Dedifferentiated amniotic fluid mesenchymal stem cell (primary cell): ENCODE measurements around the gene IMMP2L.

Source experiments
- DNase-seq: peaks from one replicate; pipeline ENCODE4 v3.0.0-alpha.2; 2016; ENCODE audit errors: extremely low spot score

IMMP2L gene

GRCh38 chr7:111031916-111032315, 530.4 kb downstream of the IMMP2L start:
- no peak for DNase-seq

- DNase-seq, result no peak
Measured at GRCh38 chr7:111030336-111030735, 532.0 kb downstream of the IMMP2L start.

- DNase-seq, result no peak
Measured at GRCh38 chr7:111029574-111030251, 532.6 kb downstream of the IMMP2L start.

GRCh38 chr7:111029141-111029572, 533.1 kb downstream of the IMMP2L start:
- no peak for DNase-seq

- DNase-seq, result no peak
Measured at GRCh38 chr7:111027396-111027795, 534.9 kb downstream of the IMMP2L start.

- no peak for DNase-seq
Measured at GRCh38 chr7:111026806-111027205, 535.5 kb downstream of the IMMP2L start.

GRCh38 chr7:111026343-111026742, 535.9 kb downstream of the IMMP2L start:
- DNase-seq, result no peak

- no peak for DNase-seq
Measured at GRCh38 chr7:111025006-111025405, 537.3 kb downstream of the IMMP2L start.

GRCh38 chr7:111018960-111019736, 543.1 kb downstream of the IMMP2L start:
- no peak for DNase-seq

- DNase-seq, result no peak
Measured at GRCh38 chr7:111018447-111018846, 543.8 kb downstream of the IMMP2L start.

- DNase-seq, result no peak
Measured at GRCh38 chr7:111014079-111014478, 548.2 kb downstream of the IMMP2L start.

GRCh38 chr7:111012799-111013675, 549.3 kb downstream of the IMMP2L start:
- DNase-seq, result no peak

GRCh38 chr7:111012149-111012548, 550.1 kb downstream of the IMMP2L start:
- no peak for DNase-seq

GRCh38 chr7:111011520-111011919, 550.8 kb downstream of the IMMP2L start:
- DNase-seq, result no peak

GRCh38 chr7:111010798-111011197, 551.5 kb downstream of the IMMP2L start:
- no peak for DNase-seq

GRCh38 chr7:111009526-111010040, 552.7 kb downstream of the IMMP2L start:
- DNase-seq, result no peak

GRCh38 chr7:111006691-111007090, 555.6 kb downstream of the IMMP2L start:
- DNase-seq, result peak; percentile 70

GRCh38 chr7:111006040-111006439, 556.3 kb downstream of the IMMP2L start:
- no peak for DNase-seq

- DNase-seq, result no peak
Measured at GRCh38 chr7:111005445-111005844, 556.8 kb downstream of the IMMP2L start.

GRCh38 chr7:111004310-111004901, 557.9 kb downstream of the IMMP2L start:
- no peak for DNase-seq

- no peak for DNase-seq
Measured at GRCh38 chr7:111003883-111004282, 558.4 kb downstream of the IMMP2L start.
